SK-N-SH treated with all-trans-retinoic acid at 6 μM for 48 hours (cell line): ENCODE measurements around the gene TBC1D4.

Source experiments
- ESRRG ChIP-seq: fragments of 250-450 bp; sonication (Bioruptor Pico); IDR thresholded peaks from 2 replicates; pipeline ENCODE4 v1.6.1; 2021; ENCODE audit warnings: mild to moderate bottlenecking
- GLIS3 ChIP-seq: fragments of 250-450 bp; sonication (Bioruptor Pico); IDR thresholded peaks from 2 replicates; pipeline ENCODE4 v1.5.0; 2020; ENCODE audit warnings: mild to moderate bottlenecking, moderate library complexity
- ISL1 ChIP-seq: fragments of 250-450 bp; sonication (Bioruptor Pico); IDR thresholded peaks from 2 replicates; pipeline ENCODE4 v2.1.2; 2022; ENCODE audit warnings: mild to moderate bottlenecking, moderate library complexity
- OSR1 ChIP-seq: fragments of 250-450 bp; sonication (Bioruptor Pico); IDR thresholded peaks from 2 replicates; pipeline ENCODE4 v1.8.0; 2022; ENCODE audit warnings: moderate library complexity, mild to moderate bottlenecking, inconsistent platforms
- SNAI2 ChIP-seq: fragments of 250-450 bp; sonication (Bioruptor Pico); IDR thresholded peaks from 2 replicates; pipeline ENCODE4 v1.5.0; 2020; ENCODE audit warnings: mild to moderate bottlenecking, moderate library complexity
- TCF4 ChIP-seq: fragments of 250-450 bp; sonication (Bioruptor Pico); IDR thresholded peaks from 2 replicates; pipeline ENCODE4 v1.8.0; 2021; ENCODE audit warnings: mild to moderate bottlenecking, moderate library complexity, borderline replicate concordance
- ZC3H10 ChIP-seq: fragments of 250-450 bp; sonication (Bioruptor Pico); IDR thresholded peaks from 2 replicates; pipeline ENCODE4 v1.5.1; 2021; ENCODE audit warnings: mild to moderate bottlenecking, moderate library complexity
- ZFP30 ChIP-seq: fragments of 450-650 bp; formaldehyde crosslinking; IDR thresholded peaks from 2 replicates; pipeline ENCODE4 v1.5.0; 2022; ENCODE audit warnings: mild to moderate bottlenecking, moderate library complexity
- ZNF70 ChIP-seq: fragments of 450-650 bp; formaldehyde crosslinking; IDR thresholded peaks from 2 replicates; pipeline ENCODE4 v1.5.0; 2020; ENCODE audit warnings: mild to moderate bottlenecking, moderate library complexity
- ZNF8 ChIP-seq: fragments of 450-650 bp; formaldehyde crosslinking; IDR thresholded peaks from 2 replicates; pipeline ENCODE4 v1.5.0; 2020; ENCODE audit warnings: mild to moderate bottlenecking, moderate library complexity
- TF ChIP-seq, protein P1 (sequence below): fragments of 250-450 bp; sonication (Bioruptor Pico); IDR thresholded peaks from 2 replicates; pipeline ENCODE4 v1.8.0; 2020; ENCODE audit warnings: mild to moderate bottlenecking, moderate library complexity, borderline replicate concordance
- TF ChIP-seq, protein P2 (sequence below): fragments of 250-450 bp; sonication (Bioruptor Pico); IDR thresholded peaks from 2 replicates; pipeline ENCODE4 v1.5.1; 2021; ENCODE audit warnings: mild to moderate bottlenecking, moderate library complexity
- TF ChIP-seq, protein P3 (sequence below): fragments of 250-450 bp; sonication (Bioruptor Pico); IDR thresholded peaks from 2 replicates; pipeline ENCODE4 v1.5.1; 2020; ENCODE audit warnings: low read depth, mild to moderate bottlenecking, moderate library complexity
- TF ChIP-seq, protein P4 (sequence below): fragments of 250-450 bp; sonication (Bioruptor Pico); IDR thresholded peaks from 2 replicates; pipeline ENCODE4 v1.8.0; 2021; ENCODE audit warnings: low read depth, mild to moderate bottlenecking, moderate library complexity, borderline replicate concordance

DNA sequence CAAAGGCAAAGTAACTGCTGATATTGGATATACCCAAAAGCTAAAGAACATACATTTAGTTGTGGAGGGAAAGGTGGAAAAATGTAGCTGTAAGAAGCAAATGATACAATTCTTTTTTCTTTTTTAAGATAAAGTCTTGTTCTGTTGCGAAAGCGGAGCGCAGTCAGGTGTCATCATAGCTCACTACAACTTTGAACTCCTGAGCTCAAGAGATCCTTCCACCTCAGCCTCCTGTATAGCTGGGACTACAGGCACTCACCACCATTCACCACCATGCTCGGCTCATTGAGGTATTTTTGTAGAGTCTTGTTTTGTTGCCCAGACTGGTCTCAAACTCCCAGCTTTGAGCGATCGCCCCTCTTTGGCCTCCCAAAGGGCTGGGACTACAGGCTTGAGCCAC lies 38.0 kb downstream of the TBC1D4 start:
- TF ChIP-seq, protein P1, sequence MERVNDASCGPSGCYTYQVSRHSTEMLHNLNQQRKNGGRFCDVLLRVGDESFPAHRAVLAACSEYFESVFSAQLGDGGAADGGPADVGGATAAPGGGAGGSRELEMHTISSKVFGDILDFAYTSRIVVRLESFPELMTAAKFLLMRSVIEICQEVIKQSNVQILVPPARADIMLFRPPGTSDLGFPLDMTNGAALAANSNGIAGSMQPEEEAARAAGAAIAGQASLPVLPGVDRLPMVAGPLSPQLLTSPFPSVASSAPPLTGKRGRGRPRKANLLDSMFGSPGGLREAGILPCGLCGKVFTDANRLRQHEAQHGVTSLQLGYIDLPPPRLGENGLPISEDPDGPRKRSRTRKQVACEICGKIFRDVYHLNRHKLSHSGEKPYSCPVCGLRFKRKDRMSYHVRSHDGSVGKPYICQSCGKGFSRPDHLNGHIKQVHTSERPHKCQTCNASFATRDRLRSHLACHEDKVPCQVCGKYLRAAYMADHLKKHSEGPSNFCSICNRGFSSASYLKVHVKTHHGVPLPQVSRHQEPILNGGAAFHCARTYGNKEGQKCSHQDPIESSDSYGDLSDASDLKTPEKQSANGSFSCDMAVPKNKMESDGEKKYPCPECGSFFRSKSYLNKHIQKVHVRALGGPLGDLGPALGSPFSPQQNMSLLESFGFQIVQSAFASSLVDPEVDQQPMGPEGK, result no peak
- no peak for TF ChIP-seq ZFP30
- TF ChIP-seq TCF4 (CRISPR knock-in tag), result no peak
- no peak for TF ChIP-seq SNAI2 (CRISPR knock-in tag)
- TF ChIP-seq GLIS3, result no peak
- no peak for TF ChIP-seq ESRRG
- no peak for TF ChIP-seq ZNF8 (CRISPR knock-in tag)
- no peak for TF ChIP-seq ZC3H10
- TF ChIP-seq OSR1 (CRISPR knock-in tag), result no peak
- TF ChIP-seq, protein P2, sequence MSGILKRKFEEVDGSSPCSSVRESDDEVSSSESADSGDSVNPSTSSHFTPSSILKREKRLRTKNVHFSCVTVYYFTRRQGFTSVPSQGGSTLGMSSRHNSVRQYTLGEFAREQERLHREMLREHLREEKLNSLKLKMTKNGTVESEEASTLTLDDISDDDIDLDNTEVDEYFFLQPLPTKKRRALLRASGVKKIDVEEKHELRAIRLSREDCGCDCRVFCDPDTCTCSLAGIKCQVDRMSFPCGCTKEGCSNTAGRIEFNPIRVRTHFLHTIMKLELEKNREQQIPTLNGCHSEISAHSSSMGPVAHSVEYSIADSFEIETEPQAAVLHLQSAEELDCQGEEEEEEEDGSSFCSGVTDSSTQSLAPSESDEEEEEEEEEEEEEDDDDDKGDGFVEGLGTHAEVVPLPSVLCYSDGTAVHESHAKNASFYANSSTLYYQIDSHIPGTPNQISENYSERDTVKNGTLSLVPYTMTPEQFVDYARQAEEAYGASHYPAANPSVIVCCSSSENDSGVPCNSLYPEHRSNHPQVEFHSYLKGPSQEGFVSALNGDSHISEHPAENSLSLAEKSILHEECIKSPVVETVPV, result no peak
- no peak for TF ChIP-seq ZNF70
- TF ChIP-seq, protein P3, sequence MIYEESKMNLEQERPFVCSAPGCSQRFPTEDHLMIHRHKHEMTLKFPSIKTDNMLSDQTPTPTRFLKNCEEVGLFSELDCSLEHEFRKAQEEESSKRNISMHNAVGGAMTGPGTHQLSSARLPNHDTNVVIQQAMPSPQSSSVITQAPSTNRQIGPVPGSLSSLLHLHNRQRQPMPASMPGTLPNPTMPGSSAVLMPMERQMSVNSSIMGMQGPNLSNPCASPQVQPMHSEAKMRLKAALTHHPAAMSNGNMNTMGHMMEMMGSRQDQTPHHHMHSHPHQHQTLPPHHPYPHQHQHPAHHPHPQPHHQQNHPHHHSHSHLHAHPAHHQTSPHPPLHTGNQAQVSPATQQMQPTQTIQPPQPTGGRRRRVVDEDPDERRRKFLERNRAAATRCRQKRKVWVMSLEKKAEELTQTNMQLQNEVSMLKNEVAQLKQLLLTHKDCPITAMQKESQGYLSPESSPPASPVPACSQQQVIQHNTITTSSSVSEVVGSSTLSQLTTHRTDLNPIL (CRISPR knock-in tag), result no peak
- no peak for TF ChIP-seq ISL1 (CRISPR knock-in tag)
- TF ChIP-seq, protein P4, sequence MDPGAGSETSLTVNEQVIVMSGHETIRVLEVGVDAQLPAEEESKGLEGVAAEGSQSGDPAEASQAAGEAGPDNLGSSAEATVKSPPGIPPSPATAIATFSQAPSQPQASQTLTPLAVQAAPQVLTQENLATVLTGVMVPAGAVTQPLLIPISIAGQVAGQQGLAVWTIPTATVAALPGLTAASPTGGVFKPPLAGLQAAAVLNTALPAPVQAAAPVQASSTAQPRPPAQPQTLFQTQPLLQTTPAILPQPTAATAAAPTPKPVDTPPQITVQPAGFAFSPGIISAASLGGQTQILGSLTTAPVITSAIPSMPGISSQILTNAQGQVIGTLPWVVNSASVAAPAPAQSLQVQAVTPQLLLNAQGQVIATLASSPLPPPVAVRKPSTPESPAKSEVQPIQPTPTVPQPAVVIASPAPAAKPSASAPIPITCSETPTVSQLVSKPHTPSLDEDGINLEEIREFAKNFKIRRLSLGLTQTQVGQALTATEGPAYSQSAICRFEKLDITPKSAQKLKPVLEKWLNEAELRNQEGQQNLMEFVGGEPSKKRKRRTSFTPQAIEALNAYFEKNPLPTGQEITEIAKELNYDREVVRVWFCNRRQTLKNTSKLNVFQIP (CRISPR knock-in tag), result no peak
